Heart left ventricle (tissue), 16 donors: Measurements from ENCODE around the gene PTPDC1. TPM values are rescaled to one million over a fixed set of nuclear protein-coding genes. Genes with fewer than 3 reads are reported as not detected.
A peak's percentile ranks its signal among the peaks of the same experiment; 100 is the strongest.

Source experiments
- ATAC-seq, 4 donors: fragments of 200-7000 bp; cut with Tn5 transposase; one replicate each; pipeline ENCODE4 v1.9.1; 2020 to 2022; ENCODE audit warnings: moderate library complexity in 4 of 4, mild to moderate bottlenecking in 3 of 4, moderate number of reproducible peaks in 1 of 4
- DNase-seq, 5 donors: peaks; one replicate each; pipeline ENCODE4 v3.0.0-alpha.2; 2020
- H3K27ac ChIP-seq, 12 donors: fragments of 200-600 bp; sonication (generic) in 4 of 12; one replicate each; pipeline versions ENCODE4 v1.5.0 to v1.8.0; 2016 to 2022; ENCODE audit warnings: mild to moderate bottlenecking in 2 of 12
- H3K27me3 ChIP-seq, 9 donors: fragments of 200-600 bp; sonication (generic) in 2 of 9; one replicate each; pipeline versions ENCODE4 v1.5.1 to v1.8.0; 2016 to 2022; ENCODE audit warnings: mild to moderate bottlenecking in 3 of 9
- H3K36me3 ChIP-seq, 9 donors: fragments of 200-600 bp; sonication (generic) in 2 of 9; one replicate each; pipeline versions ENCODE4 v1.5.0 to v1.8.0; 2018 to 2022; ENCODE audit warnings: mild to moderate bottlenecking in 2 of 9
- H3K4me1 ChIP-seq, 12 donors: fragments of 200-600 bp; sonication (generic) in 4 of 12; one replicate each; pipeline versions ENCODE4 v1.5.0 to v1.8.0; 2016 to 2022; ENCODE audit warnings: mild to moderate bottlenecking in 3 of 12
- H3K4me3 ChIP-seq, 12 donors: fragments of 200-600 bp; sonication (generic) in 4 of 12; one replicate each; pipeline versions ENCODE4 v1.5.0 to v1.8.0; 2017 to 2022; ENCODE audit warnings: mild to moderate bottlenecking in 9 of 12, moderate library complexity in 4 of 12
- H3K9me3 ChIP-seq, 12 donors: fragments of 200-600 bp; sonication (generic) in 4 of 12; one replicate each; pipeline versions ENCODE4 v1.5.0 to v1.8.0; 2016 to 2022; ENCODE audit warnings: mild to moderate bottlenecking in 1 of 12
- POLR2A ChIP-seq, 2 donors: fragments of 450-650 bp; IDR thresholded peaks; one replicate each; pipeline ENCODE4 v1.6.1; 2017; ENCODE audit warnings: antibody characterized with exemption in 2 of 2, mild to moderate bottlenecking in 2 of 2, moderate library complexity in 2 of 2
- WGBS, 4 donors: extraction: QIAGEN DNeasy Blood & Tissue Kit in 2 of 4; methylation state at CpG; one replicate each; pipeline versions ENCODE4 v1.1.5 to v1.1.7; 2013 to 2018; 5-methylcytosine and 5-hydroxymethylcytosine counted together
- intact Hi-C, 10 donors: fragments of 100-400 bp; cut with DNase I; formaldehyde crosslinking; loops; one replicate each; pipeline versions ENCODE4 v1.11.1 to v1.14.2; 2022
- polyA plus RNA-seq, 2 donors: library from polyadenylated mRNA; stranded (reverse); fragments of 200-250 nt; gene quantifications; one replicate each; pipeline ENCODE4 v1.2.3, GENCODE V29; 2013
- total RNA-seq, 9 donors: library from RNA; depleted of rRNA in 2 of 9; stranded (reverse); fragments of >200 nt in 2 of 9; fragmentation: NEBNext Ultra II Directional in 3 of 9; extraction: Animal tissue kit (Norgen Biotek cat#: 25700) in 3 of 9; gene quantifications; one replicate each; pipeline versions ENCODE4 v1.1.0 to v1.2.4, GENCODE V29; 2016 to 2023
- TF ChIP-seq, protein P1 (sequence below), 12 donors: fragments of 200-600 bp; sonication (generic) in 4 of 12; IDR thresholded peaks; one replicate each; pipeline versions ENCODE4 v1.5.0 to v1.8.0; 2018 to 2022; ENCODE audit warnings: antibody characterized with exemption in 12 of 12, mild to moderate bottlenecking in 5 of 12
- donor health status: ischemic (EF 13 %, LVEDD 7.1; RV severe dilation, severe dysfunction).
- donor health status: healthy with polysubstance abuse.
- donor health status: DM: no; HTN: yes; CAD: no.
- donor health status: DM: no; HTN: no; CAD: no.
- donor health status: ischemic (EF 25% LVEDD 6.9; RV normal size, moderate dysfunction).
- donor health status: ischemic (EF 25% LVEDD 5.7; RV mildly dilated, moderate dysfunction).
- donor health status: healthy.
- donor health status: DM: yes; HTN: yes; CAD: no.
- donor health status: ischemic (EF 35%, LVEDD 5.7; RV mildly dilated, moderate dysfunction).
- donor health status: nonischemic (EF 11% LVEDD 7.7; RV severe dilation, severe dysfunction).
- donor health status: DM: yes; HTN: yes; CAD: no.
- donor health status: PGD.
- donor health status: ischemic (EF 29% LVEDD 5.4; RV normal size, mild dysfunction).
- donor health status: nonischemic (EF 23%, LVEDD 6.1; RV moderate dilation, normal function).

PTPDC1 gene
- total and polyA plus RNA-seq, 11 donors, result 6.0 to 12.3 (median 7.9) TPM

DNA sequence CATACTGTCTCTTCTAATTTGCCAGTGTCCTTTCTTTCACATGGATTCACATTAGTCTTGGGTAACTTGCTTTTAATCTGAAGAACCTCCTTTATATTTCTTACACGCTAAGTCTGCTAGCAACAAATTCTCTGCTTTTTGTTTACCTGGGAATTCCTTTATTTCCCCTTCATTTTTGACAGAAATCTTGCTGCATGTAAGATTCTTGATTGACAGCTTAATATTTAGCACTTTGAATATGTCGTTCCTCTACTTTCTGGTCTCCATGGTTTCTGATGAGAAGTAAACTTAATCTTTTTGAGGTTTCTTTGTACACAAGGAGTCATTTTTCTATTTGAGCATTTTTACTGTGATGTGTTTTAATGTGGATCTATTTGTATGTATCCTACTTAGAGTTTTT is 6.2 kb upstream of the PTPDC1 start:
- Histone ChIP-seq H3K27ac (no peak overlapping the region), H3K27me3 (no peaks in the 10 kb centered on the region), H3K4me3 (no peak overlapping the region), H3K9me3 (no peaks in the 10 kb centered on the region), H3K36me3 (peaks cover 0 to 11% (median 0%) of the 10 kb centered on the region in 9 donors), H3K4me1 (peaks cover 0 to 19% (median 11%) of the 10 kb centered on the region in 12 donors)
- TF ChIP-seq POLR2A (IDR thresholded peaks at IDR 0.05), result no peak
- TF ChIP-seq, protein P1, sequence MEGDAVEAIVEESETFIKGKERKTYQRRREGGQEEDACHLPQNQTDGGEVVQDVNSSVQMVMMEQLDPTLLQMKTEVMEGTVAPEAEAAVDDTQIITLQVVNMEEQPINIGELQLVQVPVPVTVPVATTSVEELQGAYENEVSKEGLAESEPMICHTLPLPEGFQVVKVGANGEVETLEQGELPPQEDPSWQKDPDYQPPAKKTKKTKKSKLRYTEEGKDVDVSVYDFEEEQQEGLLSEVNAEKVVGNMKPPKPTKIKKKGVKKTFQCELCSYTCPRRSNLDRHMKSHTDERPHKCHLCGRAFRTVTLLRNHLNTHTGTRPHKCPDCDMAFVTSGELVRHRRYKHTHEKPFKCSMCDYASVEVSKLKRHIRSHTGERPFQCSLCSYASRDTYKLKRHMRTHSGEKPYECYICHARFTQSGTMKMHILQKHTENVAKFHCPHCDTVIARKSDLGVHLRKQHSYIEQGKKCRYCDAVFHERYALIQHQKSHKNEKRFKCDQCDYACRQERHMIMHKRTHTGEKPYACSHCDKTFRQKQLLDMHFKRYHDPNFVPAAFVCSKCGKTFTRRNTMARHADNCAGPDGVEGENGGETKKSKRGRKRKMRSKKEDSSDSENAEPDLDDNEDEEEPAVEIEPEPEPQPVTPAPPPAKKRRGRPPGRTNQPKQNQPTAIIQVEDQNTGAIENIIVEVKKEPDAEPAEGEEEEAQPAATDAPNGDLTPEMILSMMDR (IDR thresholded peaks at IDR 0.05), result no peak
- intact Hi-C loops, result no loop called here
- DNase-seq (no peak), ATAC-seq (no peak)
- WGBS, 4 donors, result 71 to 98% (median 73%) methylated on average over 2 of the region's 2 CpGs

DNA sequence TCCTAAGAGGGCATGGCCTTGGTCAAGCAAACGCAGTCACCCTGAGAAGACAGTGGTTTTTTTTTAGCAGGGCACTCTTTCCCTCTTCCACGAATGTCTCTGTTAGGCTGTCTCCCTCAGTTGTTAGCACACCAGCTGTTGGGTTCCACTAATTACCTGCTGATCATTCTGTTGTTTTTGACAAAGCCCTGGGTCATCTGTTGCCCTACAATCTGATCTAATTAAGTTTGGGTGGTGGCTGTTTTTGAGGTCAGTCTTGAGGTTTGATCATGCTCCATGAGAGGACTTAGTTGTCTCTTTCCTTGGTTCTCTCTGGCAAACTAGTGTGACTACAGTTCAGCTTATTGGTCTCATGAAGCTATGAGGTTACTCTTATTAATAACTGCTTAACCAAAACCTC is 5.0 kb upstream of the PTPDC1 start:
- peaks cover 0 to 8% (median 0%) of the 10 kb centered on the region in 9 donors for H3K36me3 ChIP-seq
- peaks cover 0 to 28% (median 16%) of the 10 kb centered on the region in 12 donors for H3K4me1 ChIP-seq
- no peak overlapping the region for H3K4me3 ChIP-seq
- TF ChIP-seq POLR2A (IDR thresholded peaks at IDR 0.05), result no peak
- TF ChIP-seq, protein P1 (IDR thresholded peaks at IDR 0.05), result no peak
- 90 to 98% (median 92%) methylated on average over 2 of the region's 2 CpGs for WGBS, 4 donors
- no peak for DNase-seq
- no peaks in the 10 kb centered on the region for H3K27me3 ChIP-seq
- no peaks in the 10 kb centered on the region for H3K9me3 ChIP-seq
- ATAC-seq, result no peak
- no peak overlapping the region for H3K27ac ChIP-seq
- intact Hi-C loops, result no loop called here

DNA sequence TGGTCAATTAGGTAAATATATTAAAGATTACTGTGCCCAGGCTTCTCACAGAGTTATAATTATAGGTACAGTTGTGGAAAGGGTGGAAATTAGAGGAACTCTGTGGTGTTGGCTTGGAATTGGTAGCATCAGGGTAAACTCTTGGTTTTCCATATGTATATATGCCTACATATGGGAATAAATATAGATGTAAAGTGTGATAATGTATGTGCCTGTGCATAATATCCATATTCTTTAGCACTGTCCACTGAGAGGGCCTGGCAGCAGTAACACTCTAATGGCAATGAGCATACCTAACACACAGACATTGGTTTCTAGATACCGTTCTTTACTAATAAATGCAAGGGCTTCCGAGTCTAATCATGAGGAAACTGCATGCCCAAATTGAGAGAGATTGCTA is 4.0 kb upstream of the PTPDC1 start:
- no peak for ATAC-seq
- TF ChIP-seq, protein P1 (IDR thresholded peaks at IDR 0.05), result no peak
- TF ChIP-seq POLR2A (IDR thresholded peaks at IDR 0.05), result no peak
- 92 to 98% (median 97%) methylated on average over 2 of the region's 2 CpGs for WGBS, 4 donors

DNA sequence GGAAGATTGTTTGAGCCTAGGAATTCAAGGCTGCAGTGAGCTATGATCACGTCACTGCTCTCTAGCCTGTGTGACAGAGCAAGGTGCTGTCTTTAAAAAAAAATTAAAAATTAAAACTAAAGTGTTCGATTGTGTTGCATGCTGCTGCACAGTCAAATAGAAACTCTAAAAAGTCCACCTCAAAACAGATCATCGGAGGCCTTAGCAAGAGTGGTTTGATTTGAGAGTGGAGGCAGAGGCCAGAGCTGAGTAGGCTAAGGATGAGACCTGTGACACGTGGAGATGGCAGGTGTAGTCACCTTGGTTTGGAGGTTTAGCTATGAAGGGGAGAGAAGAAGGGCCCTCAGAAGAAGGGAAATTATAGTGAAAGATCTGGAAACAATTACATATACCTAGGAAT is 2.8 kb upstream of the PTPDC1 start:
- WGBS, 4 donors, result 93 to 97% (median 95%) methylated on average over 4 of the region's 4 CpGs
- intact Hi-C loops, result loop anchor here in 6 of 10 donors (5.0 to 10.0 kb wide), 7 partner anchors 51 to 131 kb away; no protein-coding TSS in a partner anchor
- TF ChIP-seq, protein P1 (IDR thresholded peaks at IDR 0.05), result no peak
- no peak for TF ChIP-seq POLR2A (IDR thresholded peaks at IDR 0.05)
- no peaks in the 10 kb centered on the region for H3K27me3 ChIP-seq
- ATAC-seq (no peak), DNase-seq (no peak)
- H3K27ac ChIP-seq, result peak overlapping the region in 11 of 12 donors; percentile 15 to 76 (median 55)
- no peaks in the 10 kb centered on the region for H3K9me3 ChIP-seq
- no peak overlapping the region for H3K4me3 ChIP-seq
- peaks cover 0 to 3% (median 0%) of the 10 kb centered on the region in 9 donors for H3K36me3 ChIP-seq
- H3K4me1 ChIP-seq, result peaks cover 0 to 40% (median 25%) of the 10 kb centered on the region in 12 donors

More for the DNA sequence above, 4.0 kb upstream of the PTPDC1 start:
- Histone ChIP-seq H3K4me1 (peaks cover 0 to 32% (median 19%) of the 10 kb centered on the region in 12 donors), H3K4me3 (no peak overlapping the region), H3K9me3 (no peaks in the 10 kb centered on the region), H3K27me3 (no peaks in the 10 kb centered on the region), H3K27ac (no peak overlapping the region), H3K36me3 (peaks cover 0 to 3% (median 0%) of the 10 kb centered on the region in 9 donors)
- DNase-seq, result no peak
- intact Hi-C loops, result loop anchor here in 6 of 10 donors (5.0 to 10.0 kb wide), 7 partner anchors 52 to 132 kb away; no protein-coding TSS in a partner anchor
